HepG2 (cell line): Measurements from ENCODE around the gene ENPP1. TPM values are rescaled to one million over a fixed set of nuclear protein-coding genes. Genes with fewer than 3 reads are reported as not detected.

ENCODE experiments used
- BORCS8-MEF2B ChIP-seq: sonication (generic); formaldehyde crosslinking; IDR thresholded peaks from 2 replicates; pipeline ENCODE4 v1.8.0; 2022; ENCODE audit warnings: mild to moderate bottlenecking, missing genetic modification reagents
- CHD2 ChIP-seq: IDR thresholded peaks from 2 replicates; pipeline ENCODE4 v1.6.1; 2011; ENCODE audit warnings: low read depth, low read length, improper control_type of control experiment
- DNMT1 ChIP-seq: sonication (generic); formaldehyde crosslinking; IDR thresholded peaks from 2 replicates; pipeline ENCODE4 v1.5.1; 2020; ENCODE audit warnings: mild to moderate bottlenecking, missing genetic modification reagents
- KAT8 ChIP-seq: IDR thresholded peaks from 2 replicates; pipeline ENCODE4 v1.6.1; 2016; ENCODE audit warnings: missing genetic modification reagents, missing compliant biosample characterization
- MED8 ChIP-seq: sonication (generic); formaldehyde crosslinking; IDR thresholded peaks from 2 replicates; pipeline ENCODE4 v1.8.1; 2023; ENCODE audit warnings: mild to moderate bottlenecking, missing genetic modification reagents; ENCODE audit not compliant: insufficient replicate concordance
- NR2F1 ChIP-seq, 2 experiments: fragments of 450-650 bp in 1 of 2; formaldehyde crosslinking in 1 of 2; IDR thresholded peaks; 2 replicates each; pipeline versions ENCODE4 v1.5.0 to v1.6.1; 2016 to 2020; ENCODE audit warnings: mild to moderate bottlenecking in 1 of 2, missing compliant biosample characterization in 1 of 2, missing genetic modification reagents in 1 of 2, moderate library complexity in 1 of 2
- RBM39 ChIP-seq: fragments of 200-400 bp; formaldehyde crosslinking; IDR thresholded peaks from one replicate; pipeline ENCODE4 v1.6.1; 2018; ENCODE audit warnings: antibody characterized with exemption, mild to moderate bottlenecking, low read depth, low read length; ENCODE audit not compliant: poor library complexity, severe bottlenecking
- RXRB ChIP-seq: IDR thresholded peaks from 2 replicates; pipeline ENCODE4 v1.6.1; 2016; ENCODE audit warnings: borderline replicate concordance, missing genetic modification reagents, missing compliant biosample characterization
- TSC22D2 ChIP-seq: sonication (generic); formaldehyde crosslinking; IDR thresholded peaks from 2 replicates; pipeline ENCODE4 v1.5.1; 2020; ENCODE audit warnings: missing genetic modification reagents, mild to moderate bottlenecking, borderline replicate concordance
- ZIK1 ChIP-seq: sonication (generic); formaldehyde crosslinking; IDR thresholded peaks from 2 replicates; pipeline ENCODE4 v1.5.0; 2020; ENCODE audit warnings: mild to moderate bottlenecking, low read depth, missing genetic modification reagents, borderline replicate concordance
- ZNF101 ChIP-seq: sonication (generic); formaldehyde crosslinking; IDR thresholded peaks from 2 replicates; pipeline ENCODE4 v1.4.0; 2020; ENCODE audit warnings: mild to moderate bottlenecking, low read depth, missing genetic modification reagents, borderline replicate concordance
- ZNF124 ChIP-seq: sonication (generic); formaldehyde crosslinking; IDR thresholded peaks from 2 replicates; pipeline ENCODE4 v1.4.0; 2020; ENCODE audit warnings: missing genetic modification reagents
- ZNF20 ChIP-seq: sonication (generic); formaldehyde crosslinking; IDR thresholded peaks from 2 replicates; pipeline ENCODE4 v1.4.0; 2020; ENCODE audit warnings: mild to moderate bottlenecking, moderate library complexity, missing genetic modification reagents
- ZNF501 ChIP-seq: sonication (generic); formaldehyde crosslinking; IDR thresholded peaks from 2 replicates; pipeline ENCODE4 v1.5.1; 2020; ENCODE audit warnings: mild to moderate bottlenecking, moderate library complexity, missing genetic modification reagents
- ZNF598 ChIP-seq: sonication (generic); formaldehyde crosslinking; IDR thresholded peaks from 2 replicates; pipeline ENCODE4 v1.5.1; 2020; ENCODE audit warnings: mild to moderate bottlenecking, missing genetic modification reagents, borderline replicate concordance
- ZSCAN9 ChIP-seq: IDR thresholded peaks from 2 replicates; pipeline ENCODE4 v1.6.1; 2016; ENCODE audit warnings: borderline replicate concordance
- polyA plus RNA-seq, 8 experiments: library from polyadenylated mRNA; depleted of rRNA in 3 of 8; stranded (reverse) in 7 of 8; unstranded in 1 of 8; fragments of >200 nt; fragmentation: Illumina TruSeq in 4 of 8; extraction: Trizol in 4 of 8; gene quantifications; 2 replicates each; pipeline versions ENCODE4 v1.2.1 to v1.2.3, GENCODE V29; 2011 to 2016; ENCODE audit warnings: low read depth in 4 of 8, missing spikeins in 1 of 8, mixed read lengths in 1 of 8; ENCODE audit not compliant: insufficient read depth in 1 of 8
- total RNA-seq, 5 experiments: library from RNA; depleted of rRNA; stranded (reverse); fragments of >200 nt; fragmentation: Illumina TruSeq; extraction: Trizol; gene quantifications; 2 replicates each; pipeline ENCODE4 v1.2.3, GENCODE V29; 2016; ENCODE audit warnings: low read depth in 1 of 5
- TF ChIP-seq, protein P1 (sequence below): fragments of 450-650 bp; IDR thresholded peaks from 2 replicates; pipeline ENCODE4 v1.6.1; 2017; ENCODE audit warnings: mild to moderate bottlenecking
- TF ChIP-seq, protein P2 (sequence below): sonication (generic); formaldehyde crosslinking; IDR thresholded peaks from 2 replicates; pipeline ENCODE4 v1.5.0; 2020; ENCODE audit warnings: mild to moderate bottlenecking, missing genetic modification reagents, moderate library complexity
- TF ChIP-seq, protein P3 (sequence below): sonication (generic); formaldehyde crosslinking; IDR thresholded peaks from 2 replicates; pipeline ENCODE4 v1.4.0; 2020; ENCODE audit warnings: mild to moderate bottlenecking, missing genetic modification reagents

Gene ENPP1
- total and polyA plus RNA-seq, 2 of the 13 experiments (the other 11 are each of a cell fraction or from before 2014, with no cell fraction given) = 56.5 to 160 TPM

DNA sequence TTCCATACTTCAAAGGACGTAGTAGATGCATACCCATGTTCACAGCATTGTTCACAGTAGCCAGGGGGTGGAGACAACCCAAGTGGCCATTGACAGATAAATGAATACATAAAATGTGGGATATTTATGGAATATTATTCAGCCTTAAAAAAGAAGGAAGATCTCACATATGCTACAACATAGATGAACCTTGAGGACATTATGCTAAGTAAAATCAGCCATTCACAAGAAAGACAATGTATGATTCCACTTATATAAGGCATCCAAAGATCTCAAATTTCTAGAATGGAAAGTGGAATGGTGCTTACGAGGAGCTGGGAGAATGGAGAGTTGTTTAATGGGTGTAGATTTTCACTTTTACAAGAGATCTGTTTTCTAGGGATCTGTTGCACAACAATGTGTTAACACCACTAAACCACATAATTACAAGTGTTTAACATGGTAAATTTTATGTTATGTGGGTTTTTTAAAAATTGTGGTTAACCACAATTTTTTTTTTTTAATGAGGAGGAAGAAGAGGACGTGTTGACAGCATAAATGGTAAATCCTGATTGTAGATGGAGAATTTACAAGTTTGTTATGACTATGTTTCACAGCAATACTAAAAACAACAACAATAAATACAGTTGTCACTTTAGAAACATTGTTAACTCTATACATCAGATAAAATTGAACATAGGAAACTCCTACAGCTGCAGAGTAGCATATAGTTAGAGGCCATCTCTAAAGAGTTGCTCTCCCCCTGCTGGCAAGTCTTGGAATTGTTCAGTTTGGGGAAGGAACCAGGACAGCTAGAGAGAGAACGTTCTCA is 101.8 kb downstream of the ENPP1 start (continued):
- TF ChIP-seq ZNF101 = no peak
- TF ChIP-seq DNMT1 = no peak
- no peak for TF ChIP-seq MED8
- TF ChIP-seq ZNF501 (CRISPR knock-in tag) = no peak
- TF ChIP-seq BORCS8-MEF2B (CRISPR knock-in tag) = no peak
- peak; percentile 57; the same call in 1 of the 2 replicates for TF ChIP-seq RXRB (CRISPR knock-in tag)
- no peak for TF ChIP-seq NR2F1 (CRISPR knock-in tag; IDR thresholded peaks at IDR 0.05)
- 0 out of 2 replicates have a peak, but pooled peaks have one; percentile 32 for TF ChIP-seq TSC22D2 (CRISPR knock-in tag)
- TF ChIP-seq, protein P1, sequence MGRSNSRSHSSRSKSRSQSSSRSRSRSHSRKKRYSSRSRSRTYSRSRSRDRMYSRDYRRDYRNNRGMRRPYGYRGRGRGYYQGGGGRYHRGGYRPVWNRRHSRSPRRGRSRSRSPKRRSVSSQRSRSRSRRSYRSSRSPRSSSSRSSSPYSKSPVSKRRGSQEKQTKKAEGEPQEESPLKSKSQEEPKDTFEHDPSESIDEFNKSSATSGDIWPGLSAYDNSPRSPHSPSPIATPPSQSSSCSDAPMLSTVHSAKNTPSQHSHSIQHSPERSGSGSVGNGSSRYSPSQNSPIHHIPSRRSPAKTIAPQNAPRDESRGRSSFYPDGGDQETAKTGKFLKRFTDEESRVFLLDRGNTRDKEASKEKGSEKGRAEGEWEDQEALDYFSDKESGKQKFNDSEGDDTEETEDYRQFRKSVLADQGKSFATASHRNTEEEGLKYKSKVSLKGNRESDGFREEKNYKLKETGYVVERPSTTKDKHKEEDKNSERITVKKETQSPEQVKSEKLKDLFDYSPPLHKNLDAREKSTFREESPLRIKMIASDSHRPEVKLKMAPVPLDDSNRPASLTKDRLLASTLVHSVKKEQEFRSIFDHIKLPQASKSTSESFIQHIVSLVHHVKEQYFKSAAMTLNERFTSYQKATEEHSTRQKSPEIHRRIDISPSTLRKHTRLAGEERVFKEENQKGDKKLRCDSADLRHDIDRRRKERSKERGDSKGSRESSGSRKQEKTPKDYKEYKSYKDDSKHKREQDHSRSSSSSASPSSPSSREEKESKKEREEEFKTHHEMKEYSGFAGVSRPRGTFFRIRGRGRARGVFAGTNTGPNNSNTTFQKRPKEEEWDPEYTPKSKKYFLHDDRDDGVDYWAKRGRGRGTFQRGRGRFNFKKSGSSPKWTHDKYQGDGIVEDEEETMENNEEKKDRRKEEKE = no peak
- TF ChIP-seq RBM39 = no peak
- 0 out of 2 replicates have a peak, but pooled peaks have one; percentile 68 for TF ChIP-seq ZSCAN9 (CRISPR knock-in tag)
- TF ChIP-seq CHD2 = no peak
- no peak for TF ChIP-seq ZNF598 (CRISPR knock-in tag)
- TF ChIP-seq, protein P2, sequence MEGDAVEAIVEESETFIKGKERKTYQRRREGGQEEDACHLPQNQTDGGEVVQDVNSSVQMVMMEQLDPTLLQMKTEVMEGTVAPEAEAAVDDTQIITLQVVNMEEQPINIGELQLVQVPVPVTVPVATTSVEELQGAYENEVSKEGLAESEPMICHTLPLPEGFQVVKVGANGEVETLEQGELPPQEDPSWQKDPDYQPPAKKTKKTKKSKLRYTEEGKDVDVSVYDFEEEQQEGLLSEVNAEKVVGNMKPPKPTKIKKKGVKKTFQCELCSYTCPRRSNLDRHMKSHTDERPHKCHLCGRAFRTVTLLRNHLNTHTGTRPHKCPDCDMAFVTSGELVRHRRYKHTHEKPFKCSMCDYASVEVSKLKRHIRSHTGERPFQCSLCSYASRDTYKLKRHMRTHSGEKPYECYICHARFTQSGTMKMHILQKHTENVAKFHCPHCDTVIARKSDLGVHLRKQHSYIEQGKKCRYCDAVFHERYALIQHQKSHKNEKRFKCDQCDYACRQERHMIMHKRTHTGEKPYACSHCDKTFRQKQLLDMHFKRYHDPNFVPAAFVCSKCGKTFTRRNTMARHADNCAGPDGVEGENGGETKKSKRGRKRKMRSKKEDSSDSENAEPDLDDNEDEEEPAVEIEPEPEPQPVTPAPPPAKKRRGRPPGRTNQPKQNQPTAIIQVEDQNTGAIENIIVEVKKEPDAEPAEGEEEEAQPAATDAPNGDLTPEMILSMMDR = peak; percentile 90
- no peak for TF ChIP-seq ZNF20 (CRISPR knock-in tag)
- TF ChIP-seq KAT8 (CRISPR knock-in tag) = 0 out of 2 replicates have a peak, but pooled peaks have one; percentile 27
- no peak for TF ChIP-seq ZIK1 (CRISPR knock-in tag)
- TF ChIP-seq, protein P3, sequence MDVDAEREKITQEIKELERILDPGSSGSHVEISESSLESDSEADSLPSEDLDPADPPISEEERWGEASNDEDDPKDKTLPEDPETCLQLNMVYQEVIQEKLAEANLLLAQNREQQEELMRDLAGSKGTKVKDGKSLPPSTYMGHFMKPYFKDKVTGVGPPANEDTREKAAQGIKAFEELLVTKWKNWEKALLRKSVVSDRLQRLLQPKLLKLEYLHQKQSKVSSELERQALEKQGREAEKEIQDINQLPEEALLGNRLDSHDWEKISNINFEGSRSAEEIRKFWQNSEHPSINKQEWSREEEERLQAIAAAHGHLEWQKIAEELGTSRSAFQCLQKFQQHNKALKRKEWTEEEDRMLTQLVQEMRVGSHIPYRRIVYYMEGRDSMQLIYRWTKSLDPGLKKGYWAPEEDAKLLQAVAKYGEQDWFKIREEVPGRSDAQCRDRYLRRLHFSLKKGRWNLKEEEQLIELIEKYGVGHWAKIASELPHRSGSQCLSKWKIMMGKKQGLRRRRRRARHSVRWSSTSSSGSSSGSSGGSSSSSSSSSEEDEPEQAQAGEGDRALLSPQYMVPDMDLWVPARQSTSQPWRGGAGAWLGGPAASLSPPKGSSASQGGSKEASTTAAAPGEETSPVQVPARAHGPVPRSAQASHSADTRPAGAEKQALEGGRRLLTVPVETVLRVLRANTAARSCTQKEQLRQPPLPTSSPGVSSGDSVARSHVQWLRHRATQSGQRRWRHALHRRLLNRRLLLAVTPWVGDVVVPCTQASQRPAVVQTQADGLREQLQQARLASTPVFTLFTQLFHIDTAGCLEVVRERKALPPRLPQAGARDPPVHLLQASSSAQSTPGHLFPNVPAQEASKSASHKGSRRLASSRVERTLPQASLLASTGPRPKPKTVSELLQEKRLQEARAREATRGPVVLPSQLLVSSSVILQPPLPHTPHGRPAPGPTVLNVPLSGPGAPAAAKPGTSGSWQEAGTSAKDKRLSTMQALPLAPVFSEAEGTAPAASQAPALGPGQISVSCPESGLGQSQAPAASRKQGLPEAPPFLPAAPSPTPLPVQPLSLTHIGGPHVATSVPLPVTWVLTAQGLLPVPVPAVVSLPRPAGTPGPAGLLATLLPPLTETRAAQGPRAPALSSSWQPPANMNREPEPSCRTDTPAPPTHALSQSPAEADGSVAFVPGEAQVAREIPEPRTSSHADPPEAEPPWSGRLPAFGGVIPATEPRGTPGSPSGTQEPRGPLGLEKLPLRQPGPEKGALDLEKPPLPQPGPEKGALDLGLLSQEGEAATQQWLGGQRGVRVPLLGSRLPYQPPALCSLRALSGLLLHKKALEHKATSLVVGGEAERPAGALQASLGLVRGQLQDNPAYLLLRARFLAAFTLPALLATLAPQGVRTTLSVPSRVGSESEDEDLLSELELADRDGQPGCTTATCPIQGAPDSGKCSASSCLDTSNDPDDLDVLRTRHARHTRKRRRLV (CRISPR knock-in tag) = no peak
- TF ChIP-seq ZNF124 (CRISPR knock-in tag) = peak; percentile 56; the same call in 1 of the 2 replicates
